Glutamatergic neuron (in vitro differentiated cells): ENCODE results near the gene MAOA. TPM values are rescaled to one million over a fixed set of nuclear protein-coding genes. Genes with fewer than 3 reads are reported as not detected.

Experiments used
- DNase-seq: peaks from one replicate; pipeline ENCODE4 v3.0.0; 2022
- H3K27ac Mint-ChIP-seq: one replicate; pipeline ENCODE4 v1.8.0; 2020; ENCODE audit warnings: mild to moderate bottlenecking, mixed read lengths, inconsistent platforms; ENCODE audit not compliant: unreplicated experiment
- H3K27me3 Mint-ChIP-seq: one replicate; pipeline ENCODE4 v1.8.0; 2020; ENCODE audit warnings: mild to moderate bottlenecking, moderate library complexity, mixed read lengths, inconsistent platforms; ENCODE audit not compliant: unreplicated experiment
- H3K36me3 Mint-ChIP-seq: one replicate; pipeline ENCODE4 v1.8.0; 2020; ENCODE audit warnings: mild to moderate bottlenecking, mixed read lengths, inconsistent platforms; ENCODE audit not compliant: unreplicated experiment
- H3K4me1 Mint-ChIP-seq: one replicate; pipeline ENCODE4 v1.8.0; 2020; ENCODE audit warnings: mild to moderate bottlenecking, low read depth, mixed read lengths, inconsistent platforms; ENCODE audit not compliant: unreplicated experiment
- H3K4me3 Mint-ChIP-seq: one replicate; pipeline ENCODE4 v1.8.0; 2020; ENCODE audit warnings: mild to moderate bottlenecking, mixed read lengths, inconsistent platforms; ENCODE audit not compliant: unreplicated experiment
- H3K9me3 Mint-ChIP-seq: one replicate; pipeline ENCODE4 v1.8.0; 2020; ENCODE audit warnings: mild to moderate bottlenecking, moderate library complexity, mixed read lengths, inconsistent platforms; ENCODE audit not compliant: unreplicated experiment
- CTCF ChIP-seq: fragments of 200-600 bp; sonication (generic); IDR thresholded peaks from one replicate; pipeline ENCODE4 v1.5.0; 2021; ENCODE audit not compliant: partially characterized antibody, unreplicated experiment
- total RNA-seq: library from RNA; stranded (reverse); fragmentation: NEBNext Ultra II Directional; extraction: Animal tissue kit (Norgen Biotek cat#: 25700); gene quantifications from one replicate; pipeline ENCODE4 v1.2.1, GENCODE V29; 2021; ENCODE audit not compliant: unreplicated experiment

The MAOA gene
- total RNA-seq, 1 donor from 2014 or later = 2.7 TPM

GRCh38 chrX:43699475-43699874 lies 43.4 kb downstream of the MAOA start:
- Mint-ChIP-seq H3K4me1 (no peaks in the 10 kb centered on the region), H3K27ac (no peak overlapping the region), H3K36me3 (no peaks in the 10 kb centered on the region), H3K27me3 (no peaks in the 10 kb centered on the region), H3K4me3 (no peak overlapping the region), H3K9me3 (no peaks in the 10 kb centered on the region)
- TF ChIP-seq CTCF = no peak
- no peak for DNase-seq

- Mint-ChIP-seq H3K27me3 (no peaks in the 10 kb centered on the region), H3K4me3 (no peak overlapping the region), H3K27ac (no peak overlapping the region), H3K36me3 (no peaks in the 10 kb centered on the region), H3K4me1 (no peaks in the 10 kb centered on the region), H3K9me3 (no peaks in the 10 kb centered on the region)
- no peak for TF ChIP-seq CTCF
- no peak for DNase-seq
Measured at GRCh38 chrX:43702079-43702524, 46.0 kb downstream of the MAOA start.

- no peak for TF ChIP-seq CTCF
- H3K27ac Mint-ChIP-seq = no peak overlapping the region
- no peaks in the 10 kb centered on the region for H3K9me3 Mint-ChIP-seq
- no peaks in the 10 kb centered on the region for H3K4me1 Mint-ChIP-seq
- no peaks in the 10 kb centered on the region for H3K27me3 Mint-ChIP-seq
- H3K4me3 Mint-ChIP-seq = no peak overlapping the region
- H3K36me3 Mint-ChIP-seq = no peaks in the 10 kb centered on the region
- no peak for DNase-seq
Measured at GRCh38 chrX:43702660-43703059, 46.6 kb downstream of the MAOA start.

- Mint-ChIP-seq H3K4me3 (no peak overlapping the region), H3K27ac (no peak overlapping the region), H3K9me3 (no peaks in the 10 kb centered on the region), H3K4me1 (no peaks in the 10 kb centered on the region), H3K27me3 (no peaks in the 10 kb centered on the region), H3K36me3 (no peaks in the 10 kb centered on the region)
- TF ChIP-seq CTCF = no peak
- no peak for DNase-seq
Measured at GRCh38 chrX:43703211-43703791, 47.2 kb downstream of the MAOA start.

- Mint-ChIP-seq H3K27ac (no peak overlapping the region), H3K4me1 (no peaks in the 10 kb centered on the region), H3K9me3 (no peaks in the 10 kb centered on the region), H3K27me3 (no peaks in the 10 kb centered on the region), H3K36me3 (no peaks in the 10 kb centered on the region), H3K4me3 (no peak overlapping the region)
- no peak for DNase-seq
- TF ChIP-seq CTCF = no peak
Measured at GRCh38 chrX:43706786-43707370, 50.8 kb downstream of the MAOA start.
